Nucleus accumbens (tissue), 56 donors: ENCODE measurements around the gene MIF4GD.
A peak's percentile ranks its signal among the peaks of the same experiment; 100 is the strongest.
"Not testable (repeated sequence)": the region's sequence is repeated elsewhere in the genome, so short reads cannot be mapped to it uniquely, and the experiment has no call there.

Source experiments
- DNase-seq, 56 donors: peaks; one replicate each; lab custom pipeline; 2025; lab: John Stamatoyannopoulos, UW

Gene MIF4GD

DNA sequence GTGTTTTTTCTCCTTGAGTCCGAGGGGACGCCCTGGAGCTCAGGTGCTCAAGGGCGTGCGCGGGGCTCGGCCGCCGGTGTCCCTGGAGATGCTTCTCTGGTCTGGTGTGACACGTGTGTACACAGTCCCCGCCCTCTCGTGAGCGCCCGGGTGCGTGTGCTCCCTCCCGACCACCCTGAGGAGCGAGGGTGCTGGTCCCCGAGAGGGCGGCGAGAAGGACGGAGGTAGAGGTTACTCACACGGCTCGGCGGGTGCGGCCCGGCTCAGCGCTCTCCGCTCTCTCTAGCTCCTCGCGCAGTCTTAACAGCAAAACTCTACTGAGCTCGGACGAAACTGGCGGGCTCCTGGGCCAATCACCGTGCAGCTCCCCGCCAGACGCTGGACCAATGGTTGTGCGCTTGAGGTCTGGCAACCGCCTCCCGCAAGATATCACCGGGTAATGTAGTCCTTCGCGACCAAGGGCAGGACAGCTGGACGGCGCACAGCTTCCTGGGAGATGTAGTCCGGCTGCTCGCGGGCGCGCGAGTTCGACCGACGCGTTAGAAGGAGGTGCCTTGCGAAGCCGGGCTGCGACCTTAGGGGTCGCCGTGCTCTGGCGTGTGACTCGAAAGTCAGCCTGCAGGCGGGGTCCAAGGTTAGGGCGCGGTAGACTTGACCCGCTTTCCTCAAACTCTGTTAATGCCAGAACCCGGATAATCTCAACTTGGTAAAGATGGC lies 18.2 kb upstream of the MIF4GD start, which contains the start of gene SLC25A19:
TSS of gene SLC25A19 (minus strand) at position 319 of the 717 bp plus-strand sequence. CDS start 2,669 bp downstream, outside the sequence.
- DNase-seq = peak; percentile 54 to 99 (median 98)

- peak in 8 of 56 donors; percentile 46 to 72 (median 62) for DNase-seq
Measured at GRCh38 chr17:75288770-75289114, 17.7 kb upstream of the MIF4GD start.

GRCh38 chr17:75288359-75288758 lies 17.3 kb upstream of the MIF4GD start:
- DNase-seq = no peak

DNA sequence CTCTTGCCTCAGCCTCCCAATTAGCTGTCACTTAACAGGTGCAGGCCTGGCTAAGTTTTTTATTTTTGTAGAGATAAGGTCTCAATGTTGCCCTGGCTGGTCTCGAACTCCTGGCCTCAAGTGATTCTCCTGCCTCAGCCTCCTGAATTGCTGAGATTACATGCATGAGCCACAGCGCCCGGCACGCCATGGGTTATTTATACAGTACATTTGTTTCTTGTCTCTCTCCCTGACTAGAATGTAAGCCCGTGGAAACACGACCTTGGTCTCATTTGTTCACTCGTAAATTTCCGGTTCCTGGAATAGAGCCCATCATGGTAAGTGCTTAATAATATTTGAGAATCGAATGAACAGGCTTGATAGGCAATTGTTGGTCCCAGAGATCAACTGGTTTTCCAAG lies 16.2 kb upstream of the MIF4GD start:
- no peak for DNase-seq

- DNase-seq = no peak
Measured at GRCh38 chr17:75285123-75285522, 14.1 kb upstream of the MIF4GD start.

GRCh38 chr17:75280189-75280588 lies 9.2 kb upstream of the MIF4GD start:
- not testable (repeated sequence) for DNase-seq

DNA sequence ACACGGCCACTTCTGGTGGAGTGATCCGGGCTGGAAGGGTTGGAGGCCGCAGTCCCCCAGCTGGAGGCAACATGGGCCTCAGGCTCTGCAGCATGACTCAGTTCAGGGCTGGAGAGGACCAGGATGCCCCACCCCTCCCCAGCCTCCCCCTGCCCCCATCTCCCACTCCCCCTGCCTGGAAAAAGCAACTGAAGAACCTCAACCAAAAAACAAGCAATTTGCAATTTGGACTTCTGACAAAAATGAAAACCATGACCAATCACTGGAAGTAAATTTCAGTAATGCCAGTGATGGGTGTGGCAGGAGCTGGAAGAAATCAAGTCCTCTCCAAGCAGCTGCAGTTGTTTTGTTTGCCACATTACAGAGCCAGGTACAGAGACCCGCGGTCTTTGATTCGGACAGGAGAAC lies 6.6 kb upstream of the MIF4GD start:
- no peak for DNase-seq

DNA sequence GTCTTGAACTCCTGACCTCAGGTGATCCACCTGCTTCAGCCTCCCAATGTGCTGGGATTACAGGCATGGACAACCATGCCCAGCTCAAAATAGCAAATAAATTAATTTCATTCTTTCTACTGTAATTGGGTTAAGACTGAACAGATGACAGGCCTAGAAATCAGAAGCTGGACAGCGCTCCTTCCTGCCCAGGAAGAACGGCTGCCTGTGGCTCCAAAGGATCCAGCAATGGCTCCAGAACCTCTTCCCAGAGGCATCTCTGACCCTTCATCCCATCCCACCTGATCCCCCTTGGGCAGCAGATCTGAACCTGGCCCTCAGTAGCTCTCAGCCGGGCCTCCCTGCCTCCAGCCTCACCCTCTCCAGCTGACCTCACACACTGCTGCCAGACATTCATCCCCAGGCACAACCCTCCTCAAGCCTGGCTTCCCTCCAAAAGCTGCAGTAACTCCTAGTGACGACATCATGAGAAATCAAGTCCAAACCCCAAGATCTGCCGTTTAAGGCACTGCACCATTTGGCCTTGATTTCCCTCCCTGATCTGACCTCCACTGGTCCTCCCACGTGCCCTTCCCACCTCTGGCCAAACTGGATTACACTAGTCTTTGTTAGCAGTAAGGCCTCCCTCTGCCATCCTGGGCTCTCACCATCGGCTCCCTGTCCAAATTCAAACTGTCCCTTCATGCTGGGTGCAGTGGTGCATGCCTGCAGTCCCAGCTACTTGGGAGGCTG lies 3.1 kb upstream of the MIF4GD start:
- DNase-seq = no peak

- DNase-seq = peak in 2 of 56 donors; percentile 4 to 16
Measured at GRCh38 chr17:75272848-75273184, 1.8 kb upstream of the MIF4GD start.

DNA sequence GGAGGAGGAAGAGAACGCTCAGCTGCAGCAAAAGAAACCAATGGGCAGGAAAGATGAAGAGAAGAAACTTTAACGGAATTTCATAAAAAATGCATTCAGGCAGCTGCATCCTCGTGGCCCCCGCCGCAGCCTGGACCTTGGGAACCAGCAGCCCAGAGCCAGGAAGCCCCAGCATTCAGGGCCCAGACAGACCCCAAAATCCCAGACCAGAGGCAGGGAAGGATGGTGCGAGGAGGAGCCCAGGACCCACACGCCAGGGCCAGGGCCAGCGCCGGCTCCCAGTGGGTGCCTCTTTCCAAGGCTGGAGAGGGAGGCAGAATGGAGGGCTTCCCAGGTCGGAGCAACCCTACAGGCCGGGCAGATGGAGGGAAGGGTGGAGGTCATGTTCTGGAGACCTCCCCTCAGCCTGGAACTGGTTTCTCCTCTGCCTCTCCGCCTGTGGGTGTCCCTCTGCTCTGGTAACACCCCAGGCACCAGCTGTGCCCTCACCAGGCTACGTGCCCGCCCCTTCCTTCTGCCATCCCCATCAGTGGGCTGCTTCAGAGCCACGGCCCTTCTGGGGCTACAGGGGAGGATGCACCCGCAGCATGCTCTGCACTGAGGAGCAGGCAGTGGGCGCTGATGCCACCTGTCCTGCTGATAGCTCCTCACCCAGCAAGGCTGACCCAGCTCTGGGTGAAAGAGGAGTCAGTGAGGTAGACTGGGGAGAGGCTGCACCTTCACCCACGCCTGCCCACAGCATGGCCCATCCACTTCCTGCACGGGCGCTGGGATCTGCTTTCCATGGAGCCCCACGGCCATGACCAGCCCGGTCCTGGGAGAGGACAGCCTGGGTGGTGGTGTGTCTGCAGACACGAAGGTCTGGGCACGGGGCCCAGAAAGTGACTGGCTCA lies 1.2 kb upstream of the MIF4GD start:
- DNase-seq = peak in 24 of 56 donors; percentile 3 to 60 (median 26)

GRCh38 chr17:75271233-75271954 lies 363 bp upstream of the MIF4GD start:
- peak in 50 of 56 donors; percentile 17 to 86 (median 68) for DNase-seq

GRCh38 chr17:75270218-75270965 lies 639 bp downstream of the MIF4GD start:
- peak in 42 of 56 donors; percentile 20 to 76 (median 57) for DNase-seq

DNA sequence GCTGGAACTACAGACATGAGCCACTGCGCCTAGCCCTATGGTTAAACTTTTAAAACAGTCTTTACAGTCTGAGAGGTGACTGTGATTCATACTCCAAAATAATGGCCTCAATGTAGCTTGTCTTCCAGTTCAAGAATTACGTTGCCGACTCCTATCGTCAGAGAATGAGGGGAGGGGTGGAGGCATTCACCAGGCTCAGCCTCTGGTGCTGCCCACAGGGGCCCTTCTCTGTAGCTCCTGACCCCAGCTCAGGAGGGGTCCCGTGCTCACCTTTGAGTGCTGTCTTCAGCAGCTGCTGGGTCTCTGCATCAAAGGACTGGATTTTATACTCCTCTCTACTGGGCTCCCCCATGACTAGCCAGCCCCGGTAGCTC lies 1.2 kb downstream of the MIF4GD start:
- DNase-seq = no peak

DNA sequence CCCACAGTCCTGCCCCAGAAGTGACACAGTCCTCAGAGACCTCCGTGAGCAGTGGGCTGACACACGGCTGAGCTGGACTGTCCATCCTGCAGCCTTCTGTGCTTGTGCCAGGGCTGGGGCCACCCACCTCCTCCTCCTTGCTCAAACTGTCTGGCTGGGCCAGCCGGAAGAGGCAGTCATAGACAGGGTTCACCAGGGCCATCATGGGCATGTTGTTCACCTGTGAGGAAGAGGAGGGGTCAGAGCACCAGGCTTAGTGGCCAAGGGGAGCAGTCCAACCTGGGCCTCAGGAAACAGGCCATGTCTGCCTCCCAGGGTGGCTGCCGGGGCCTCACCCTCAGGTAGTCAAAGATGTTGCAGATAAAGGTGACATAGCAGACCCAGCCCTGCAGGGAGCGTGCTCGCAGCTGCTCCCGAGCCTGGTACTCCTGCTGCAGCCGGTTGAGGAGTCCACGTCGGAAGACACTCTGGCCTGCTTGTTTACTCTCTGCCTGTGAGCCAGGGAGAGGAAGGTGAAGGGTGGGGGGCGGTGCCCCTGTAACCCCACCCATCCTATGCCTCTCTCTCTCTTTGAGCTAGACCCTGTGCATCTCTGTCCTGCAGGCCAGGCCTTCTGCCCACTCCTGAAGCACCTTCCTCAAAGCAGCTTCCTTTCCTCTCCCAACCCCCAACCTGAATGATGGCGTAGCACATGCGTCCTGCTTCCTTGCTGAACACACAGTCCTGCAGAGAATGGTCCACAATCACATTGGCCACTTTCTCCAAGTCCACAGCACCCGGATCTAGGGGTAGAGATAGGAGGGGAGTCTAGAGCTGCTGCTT lies 3.4 kb downstream of the MIF4GD start:
- peak in 1 of 56 donors; percentile 43 for DNase-seq

DNA sequence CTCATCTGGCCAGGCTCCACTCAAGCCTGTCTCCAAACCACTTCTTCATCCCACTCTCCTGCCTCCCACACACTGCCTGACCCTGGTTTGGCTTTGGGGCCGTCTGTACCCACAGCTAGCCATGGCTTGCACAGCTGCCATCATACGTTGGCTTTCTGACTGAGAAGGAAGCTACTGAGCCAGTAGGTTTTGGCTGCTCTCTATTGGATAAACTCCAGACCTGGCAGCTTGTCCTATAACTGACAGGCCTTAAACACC lies 3.9 kb downstream of the MIF4GD start:
- peak in 9 of 56 donors; percentile 8 to 61 (median 46) for DNase-seq

DNA sequence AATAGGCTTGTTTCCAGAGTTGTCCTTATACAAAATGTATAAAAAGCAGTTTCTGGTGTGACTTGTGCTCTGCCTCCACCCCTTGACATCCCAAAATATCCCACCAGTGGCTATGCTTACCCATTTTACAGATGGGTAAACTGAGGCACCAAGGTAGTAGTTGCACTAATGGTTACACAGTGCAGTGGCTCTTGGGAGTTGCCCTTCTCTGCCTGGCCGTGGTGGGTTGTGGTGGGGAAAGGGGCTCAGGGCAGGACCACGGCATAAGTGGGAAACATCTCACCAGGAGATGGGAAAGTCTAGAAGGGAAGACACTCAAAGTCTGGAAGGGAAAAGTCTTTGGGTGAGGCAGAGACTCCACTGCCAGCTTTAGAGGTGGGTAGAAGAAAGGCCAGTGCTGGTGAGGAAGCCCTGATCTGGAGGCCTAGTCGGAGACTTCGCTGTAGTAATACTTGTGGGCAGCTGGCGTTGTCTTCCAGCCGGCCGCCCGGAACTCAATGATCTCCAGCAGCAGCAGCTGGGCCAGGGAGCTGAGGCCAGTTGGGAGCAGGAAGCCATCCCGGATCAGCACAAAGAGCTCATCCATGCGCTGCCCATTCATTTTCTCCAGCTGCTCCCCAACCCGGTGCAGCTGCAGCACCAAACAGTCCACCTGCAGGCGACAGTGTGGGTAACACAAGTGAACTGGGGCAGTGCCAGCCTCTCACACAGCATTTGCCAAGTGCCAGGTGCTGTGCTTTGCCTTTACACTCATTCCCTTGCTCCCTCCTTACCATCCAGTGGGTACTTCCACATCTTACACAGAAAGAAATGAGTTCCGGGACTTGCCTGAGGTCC lies 4.5 kb downstream of the MIF4GD start:
- peak in 28 of 56 donors; percentile 17 to 69 (median 44) for DNase-seq

- no peak for DNase-seq
Measured at GRCh38 chr17:75265614-75266315, 5.3 kb downstream of the MIF4GD start.
